HG03108 (cell line): ENCODE measurements around the gene STX8.
"Not testable (repeated sequence)": the region's sequence is repeated elsewhere in the genome, so short reads cannot be mapped to it uniquely, and the experiment has no call there.

Source experiments
- ATAC-seq: cut with Tn5 transposase; IDR thresholded peaks from one replicate; pipeline ENCODE4 v1.9.1; 2021; ENCODE audit warnings: moderate library complexity; ENCODE audit not compliant: unreplicated experiment

The STX8 gene

DNA sequence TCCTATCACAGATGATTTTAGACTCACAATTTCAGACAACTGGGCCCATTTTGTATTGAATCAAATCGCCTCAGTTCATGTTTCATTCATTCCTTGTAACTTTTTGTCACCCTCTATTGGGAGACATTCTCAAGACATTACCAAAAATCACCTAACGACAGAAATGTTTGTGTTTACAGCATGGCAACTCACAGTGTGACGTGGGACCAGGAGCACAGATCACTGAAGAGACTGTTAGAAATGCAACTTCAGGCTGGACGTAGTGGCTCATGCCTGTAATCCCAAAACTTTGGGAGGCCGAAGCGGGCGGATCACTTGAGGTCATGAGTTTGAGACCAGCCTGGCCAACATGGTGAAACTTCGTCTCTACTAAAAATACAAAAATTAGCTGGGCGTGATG is 304.7 kb downstream of the STX8 start:
- no peak for ATAC-seq

DNA sequence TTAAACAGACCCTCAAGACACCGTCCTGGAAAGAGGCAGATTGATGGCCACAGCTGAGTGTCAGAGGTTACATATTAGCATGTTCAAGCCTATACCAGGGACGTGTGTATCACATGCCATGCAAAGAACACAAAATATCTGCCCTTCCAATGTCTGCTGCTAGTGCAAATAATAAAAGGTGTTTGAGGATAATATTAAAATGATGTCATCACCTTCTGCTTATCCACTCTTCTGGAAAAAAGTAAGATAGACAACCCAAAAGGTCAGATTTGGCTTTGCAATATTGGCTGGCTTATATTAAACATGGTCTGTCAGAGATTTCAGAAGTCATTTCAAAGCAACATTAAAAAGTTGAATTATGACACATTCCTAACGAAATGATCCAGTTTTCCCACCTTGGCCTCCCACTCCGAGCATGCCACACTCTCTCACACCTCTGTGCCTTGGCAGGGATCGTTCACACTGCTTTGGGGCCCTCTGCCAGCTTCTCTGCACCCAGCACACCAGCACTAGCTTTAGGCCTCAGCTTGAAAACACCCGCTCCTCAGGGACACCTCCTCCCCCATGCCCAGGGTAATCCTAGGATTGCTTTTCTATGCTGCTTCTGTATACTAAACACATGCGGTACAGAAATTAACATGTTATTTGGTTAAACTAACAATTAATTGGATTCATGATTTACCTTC is 306.1 kb downstream of the STX8 start:
- ATAC-seq = no peak

DNA sequence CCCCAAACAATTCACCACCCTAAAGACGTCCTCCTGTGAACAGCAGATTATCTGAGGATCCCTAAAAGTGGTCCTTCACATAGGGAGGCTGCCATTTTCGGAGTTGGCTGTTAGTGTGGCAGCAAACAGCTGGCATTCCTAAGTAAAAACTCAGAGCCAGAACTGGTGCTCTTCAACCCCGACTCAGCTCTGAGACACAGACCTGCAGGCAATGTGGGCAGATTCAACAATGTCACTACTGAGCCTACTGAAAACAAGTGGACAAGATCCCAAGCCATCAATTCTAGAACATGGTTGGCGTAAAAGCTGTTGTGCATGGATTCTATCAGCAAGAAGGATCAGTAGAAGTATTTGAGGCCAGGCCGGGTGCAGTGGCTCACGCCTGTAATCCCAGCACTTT is 307.1 kb downstream of the STX8 start:
- ATAC-seq = no peak

DNA sequence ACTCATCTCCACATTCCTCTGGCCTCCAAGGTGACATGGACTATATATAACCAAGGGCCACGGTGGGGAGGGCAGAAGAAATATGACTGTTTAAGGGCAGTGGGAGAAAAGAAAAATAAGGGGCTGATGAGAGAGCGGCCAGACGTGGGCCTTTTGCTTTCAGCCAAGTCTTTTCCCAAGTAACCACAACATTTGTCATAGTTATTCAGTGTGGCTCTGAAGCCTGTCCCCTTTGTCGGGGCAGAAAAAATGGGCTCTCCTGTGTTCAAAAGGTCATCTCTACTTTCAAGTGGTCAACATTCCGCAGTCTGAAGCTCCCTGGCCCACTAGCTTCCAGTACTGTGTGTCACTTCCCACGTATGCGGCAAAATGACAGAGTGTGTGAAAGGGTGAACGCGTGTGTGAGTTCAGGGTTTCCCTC is 308.9 kb downstream of the STX8 start:
- ATAC-seq = no peak

DNA sequence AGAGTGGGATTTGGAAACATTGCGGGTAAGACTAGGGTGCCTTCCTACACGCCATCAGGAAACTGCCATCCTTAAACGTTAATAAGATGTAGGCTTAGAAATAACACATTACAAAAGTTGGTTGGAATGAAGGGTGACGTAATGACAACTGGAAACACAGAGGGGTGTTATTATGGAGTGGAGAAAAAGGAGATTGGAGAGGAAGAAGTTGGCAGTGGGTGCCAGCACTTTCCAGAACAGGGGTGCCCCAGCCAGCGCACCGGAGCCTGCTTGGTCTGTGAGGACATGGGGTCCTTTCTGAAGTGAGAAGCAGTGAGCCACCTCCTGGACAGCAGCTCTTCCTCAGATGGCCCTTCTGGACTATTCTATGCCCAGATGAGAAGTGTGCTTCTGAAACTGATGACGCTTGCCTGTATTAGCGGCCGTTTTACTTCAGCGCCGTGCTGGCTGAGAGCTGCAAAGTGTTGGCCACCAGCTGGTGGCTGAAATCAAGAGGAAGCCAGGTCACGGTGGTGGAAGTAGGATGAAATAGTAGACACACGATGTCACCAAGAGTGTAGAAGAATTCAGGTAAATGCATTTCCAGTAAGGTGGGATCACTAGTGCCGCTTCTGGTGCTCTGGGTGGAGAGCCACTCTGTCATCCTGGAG is 309.5 kb downstream of the STX8 start:
- no peak for ATAC-seq

DNA sequence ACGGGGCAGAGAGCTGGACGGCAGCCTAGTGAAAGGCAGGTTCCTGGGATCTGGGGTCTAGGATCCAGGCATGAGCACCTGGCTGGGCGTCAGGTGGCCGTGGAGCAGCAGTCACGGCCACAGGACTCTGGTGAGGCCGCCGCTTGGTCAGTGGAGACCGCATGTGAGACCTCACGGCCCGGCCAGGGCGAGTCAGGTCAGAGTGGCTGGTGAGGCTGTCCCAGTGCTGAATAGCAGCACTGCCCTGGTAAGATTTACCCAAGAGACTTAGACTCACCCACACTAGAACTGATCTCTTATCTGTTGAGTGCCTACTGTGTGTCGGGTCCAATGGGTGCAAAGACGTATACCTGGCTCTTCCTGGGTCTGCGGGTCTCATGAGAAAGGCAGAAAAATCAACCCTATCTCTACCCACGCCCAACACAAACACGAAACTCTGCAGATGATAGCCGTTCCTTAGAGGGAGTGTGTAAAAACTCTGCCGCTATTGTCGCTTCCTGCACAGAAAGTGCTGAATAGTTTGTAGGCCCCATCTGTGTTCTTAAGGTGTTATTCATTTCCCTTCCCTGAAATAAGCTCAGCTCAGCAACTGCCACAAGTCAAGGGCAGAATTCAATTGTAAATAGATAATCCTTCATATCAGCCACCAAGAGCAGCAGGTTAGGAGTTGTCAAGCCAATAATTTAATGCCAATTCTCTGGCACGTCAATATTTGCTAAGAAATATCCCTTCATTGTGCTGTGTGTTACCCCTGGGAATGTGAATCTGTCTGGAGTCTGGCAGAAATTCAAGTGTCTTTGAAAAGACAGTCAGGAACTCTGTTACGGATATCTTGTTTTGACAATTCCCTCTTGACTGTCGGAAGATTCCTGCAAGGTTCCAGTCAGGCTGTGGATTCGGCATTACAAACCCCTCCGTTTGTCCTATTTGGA is 314.3 kb downstream of the STX8 start:
- no peak for ATAC-seq

DNA sequence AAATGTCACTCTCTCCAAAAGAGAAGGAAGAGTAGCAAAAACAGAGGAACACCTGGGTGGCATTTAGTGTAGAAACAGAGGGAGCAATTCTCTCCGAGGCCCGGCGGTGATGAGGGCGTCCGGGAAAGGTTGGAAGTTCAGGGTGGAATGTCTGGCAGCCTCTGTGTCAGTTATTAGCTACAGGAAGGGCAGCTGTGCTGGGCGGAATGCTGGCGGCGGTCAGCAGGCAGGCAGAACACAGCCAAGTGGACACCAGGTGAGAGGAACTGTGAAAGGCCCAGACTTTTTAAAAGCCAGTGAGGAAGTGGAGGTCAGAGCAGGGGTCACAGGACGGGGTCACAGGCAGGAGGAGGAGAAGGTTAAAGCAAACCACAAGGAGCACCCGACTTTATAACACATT is 316.2 kb downstream of the STX8 start:
- no peak for ATAC-seq

DNA sequence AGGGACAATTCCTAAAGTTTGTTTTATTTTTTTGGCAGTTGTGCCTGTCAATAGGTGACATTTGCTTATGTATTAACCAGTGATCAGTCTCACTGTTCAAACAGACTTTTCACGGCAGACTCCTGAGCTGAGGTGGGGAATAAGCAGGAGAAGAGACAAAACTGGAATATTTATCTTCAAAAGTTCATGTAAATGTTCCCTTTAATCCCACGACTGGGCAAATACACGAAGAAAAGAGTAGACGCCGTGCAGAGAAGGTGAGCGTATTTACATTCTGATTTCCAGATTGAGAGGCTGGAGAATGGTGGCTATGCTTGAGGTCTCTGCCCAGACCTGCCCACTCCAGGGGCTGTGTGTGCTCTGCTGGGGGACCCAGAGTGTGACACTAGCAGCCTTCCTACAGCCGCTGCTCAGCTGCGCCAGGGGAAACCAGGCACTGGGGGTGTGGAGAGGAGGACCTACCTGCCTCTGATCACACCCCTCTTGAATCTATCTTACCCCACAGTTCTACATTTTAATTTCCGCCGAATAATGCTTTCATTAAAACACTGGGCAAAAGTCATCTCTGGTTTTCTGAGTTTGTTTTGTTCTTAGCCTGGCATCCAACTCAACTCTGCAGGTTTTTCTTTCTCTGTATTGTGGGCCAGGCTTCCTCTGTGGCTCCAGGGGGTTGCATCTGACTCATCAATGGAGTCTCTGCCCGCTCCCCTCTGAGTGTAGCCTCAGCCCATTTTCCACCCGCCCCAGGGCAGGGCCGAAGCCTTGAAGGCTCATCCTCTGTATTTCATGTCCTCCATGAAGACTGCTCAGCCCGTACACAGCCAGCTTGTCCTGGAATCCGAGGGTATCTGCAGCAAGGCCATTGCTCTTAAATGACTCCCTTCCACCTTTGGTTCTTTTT is 317.3 kb downstream of the STX8 start:
- ATAC-seq = no peak

DNA sequence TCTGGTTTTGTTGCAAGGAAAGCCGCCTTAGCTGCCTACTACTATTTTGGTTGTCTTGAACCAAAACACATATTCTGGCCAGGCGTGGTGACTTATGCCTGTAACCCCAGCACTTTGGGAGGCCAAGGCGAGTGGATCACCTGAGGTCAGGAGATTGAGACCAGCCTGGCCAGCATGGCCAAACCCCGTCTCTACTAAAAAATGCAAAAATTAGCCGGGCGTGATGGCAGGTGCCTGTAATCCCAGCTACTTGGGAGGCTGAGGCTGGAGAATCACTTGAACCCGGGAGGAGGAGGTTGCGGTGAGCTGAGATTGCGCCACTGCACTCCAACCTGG is 318.0 kb downstream of the STX8 start:
- ATAC-seq = not testable (repeated sequence)

DNA sequence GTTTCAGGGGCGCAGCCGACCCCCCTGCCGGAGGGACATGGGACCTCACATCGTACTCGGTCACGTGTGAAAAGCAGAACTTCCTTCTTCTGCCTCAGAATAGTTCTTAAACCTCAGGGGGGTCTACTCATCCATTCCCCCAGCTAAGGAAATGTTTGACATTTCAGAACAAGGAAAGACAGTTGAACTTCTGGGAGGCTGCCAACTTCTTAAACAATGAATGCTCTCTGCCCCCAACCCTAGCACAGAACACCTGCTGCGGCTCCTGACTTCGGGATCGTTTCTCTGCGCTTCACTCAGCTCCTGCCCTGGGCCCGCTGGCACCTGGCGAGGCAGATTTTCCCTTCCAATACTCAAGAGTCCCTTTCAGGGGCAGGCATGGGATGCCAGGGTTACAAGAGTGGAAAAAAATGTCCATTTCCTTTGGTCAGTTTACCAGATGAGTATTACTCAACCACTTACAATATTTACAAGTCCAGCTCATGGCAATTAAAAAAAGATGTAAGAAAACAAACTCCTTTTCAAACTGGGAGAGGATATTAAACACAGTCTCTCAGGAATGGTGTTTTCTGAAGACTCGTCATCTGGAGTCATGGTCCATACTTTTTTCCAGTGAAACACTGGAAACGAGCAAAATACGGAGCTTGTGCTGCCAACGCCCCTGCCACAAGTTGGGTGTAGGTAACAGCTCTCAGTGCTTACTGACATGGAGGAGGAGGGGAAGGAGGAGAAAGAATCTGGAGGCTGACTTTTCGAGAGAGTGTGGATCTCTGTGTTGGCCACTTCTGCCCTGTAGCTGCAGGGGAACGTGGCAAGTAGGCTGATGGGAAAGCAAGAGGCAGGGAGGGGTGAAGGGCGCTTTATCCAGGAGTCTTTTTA is 318.6 kb downstream of the STX8 start:
- no peak for ATAC-seq

DNA sequence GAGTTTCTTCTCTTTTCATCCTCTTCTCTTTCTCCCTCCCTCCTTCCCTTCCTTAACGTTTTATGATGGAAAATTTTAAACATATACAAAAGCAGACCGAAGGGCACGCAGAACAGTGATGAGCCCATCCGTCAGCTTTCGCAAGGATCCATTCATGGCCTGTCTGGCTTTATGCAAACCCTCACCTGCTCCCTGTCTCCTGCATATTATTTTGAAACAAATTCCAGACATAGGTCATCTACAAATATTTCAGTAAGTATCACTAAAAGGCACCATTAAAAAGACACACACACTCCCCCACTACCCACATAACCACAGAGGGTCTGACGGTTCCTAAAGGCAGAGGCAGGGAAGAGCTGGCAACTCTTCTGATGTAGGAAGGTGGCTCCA is 319.3 kb downstream of the STX8 start:
- no peak for ATAC-seq

DNA sequence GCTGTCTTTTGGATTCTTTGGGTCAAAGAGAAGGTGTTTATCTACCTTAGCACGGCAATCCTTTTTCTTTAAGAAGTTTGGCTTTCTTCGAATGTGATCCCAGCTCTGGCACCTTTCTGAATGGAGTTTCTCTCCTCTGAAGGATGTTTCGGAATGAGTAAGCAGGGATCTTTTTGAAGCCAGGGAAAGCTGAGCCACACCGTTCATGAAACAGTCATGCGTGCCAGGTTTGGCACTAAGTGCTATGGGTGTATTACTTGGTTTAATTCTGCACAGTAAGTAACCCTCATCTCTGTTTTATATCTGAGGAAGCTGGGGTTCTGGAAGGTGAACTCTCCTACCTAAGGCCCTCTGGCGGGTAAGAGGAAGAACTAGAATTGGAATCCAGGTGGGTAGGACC is 319.8 kb downstream of the STX8 start:
- no peak for ATAC-seq

DNA sequence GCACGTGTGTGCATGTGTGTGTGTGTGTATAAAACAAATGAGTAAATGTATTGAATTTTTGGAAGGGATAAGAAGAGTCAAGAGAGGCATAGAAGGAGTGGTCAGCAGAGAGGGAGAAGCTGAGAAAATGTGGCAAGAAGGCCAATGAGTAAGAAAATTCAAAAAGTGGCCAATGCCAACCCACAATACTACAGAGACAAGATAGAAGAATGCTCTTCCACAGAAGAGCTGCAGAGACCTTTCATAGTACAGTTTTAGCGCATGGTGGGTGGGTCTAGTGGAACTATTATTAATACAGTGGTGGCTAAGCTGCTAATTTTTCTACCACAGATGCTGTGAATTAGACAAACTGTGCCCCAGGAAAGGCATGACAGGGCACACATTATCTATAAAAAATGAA is 320.8 kb downstream of the STX8 start:
- no peak for ATAC-seq

DNA sequence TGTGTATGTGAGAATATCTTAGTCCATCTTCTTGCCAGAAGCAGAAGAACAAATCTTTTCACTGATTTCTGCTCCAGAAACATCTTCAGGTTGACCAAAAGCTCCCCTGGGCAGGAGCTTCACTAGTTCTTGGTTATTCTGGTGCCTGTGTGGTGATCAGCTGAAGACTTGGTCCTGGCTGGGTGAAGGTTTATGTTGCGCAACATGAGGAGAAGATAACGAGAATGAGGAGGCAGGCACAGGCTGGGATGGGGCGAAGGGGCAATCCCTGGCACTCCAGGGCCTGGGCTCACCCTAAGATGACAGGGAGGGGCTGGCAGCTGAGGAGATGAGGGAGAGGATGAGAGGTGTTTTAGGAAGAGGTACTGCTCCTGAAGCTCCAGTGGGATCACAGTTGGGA is 322.3 kb downstream of the STX8 start:
- ATAC-seq = no peak

DNA sequence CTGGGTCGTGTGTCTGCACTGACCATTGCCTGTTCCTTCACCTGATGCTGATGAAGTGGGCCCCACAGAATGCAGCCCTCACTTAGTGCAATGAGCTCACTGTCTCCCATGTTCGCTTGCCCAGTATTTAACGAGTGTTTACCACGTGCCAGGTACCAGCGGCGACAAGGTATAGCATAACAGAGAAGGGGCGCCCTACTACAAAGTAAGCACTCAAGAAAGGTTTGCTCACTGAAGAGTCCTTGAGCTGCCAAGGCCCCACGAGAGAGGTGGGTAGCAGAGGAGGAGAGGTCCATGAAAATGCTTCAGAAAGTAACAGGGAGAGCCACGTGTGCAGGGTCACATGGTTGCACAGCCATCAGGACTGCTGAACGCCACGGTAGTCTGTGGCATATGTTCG is 324.3 kb downstream of the STX8 start:
- no peak for ATAC-seq

DNA sequence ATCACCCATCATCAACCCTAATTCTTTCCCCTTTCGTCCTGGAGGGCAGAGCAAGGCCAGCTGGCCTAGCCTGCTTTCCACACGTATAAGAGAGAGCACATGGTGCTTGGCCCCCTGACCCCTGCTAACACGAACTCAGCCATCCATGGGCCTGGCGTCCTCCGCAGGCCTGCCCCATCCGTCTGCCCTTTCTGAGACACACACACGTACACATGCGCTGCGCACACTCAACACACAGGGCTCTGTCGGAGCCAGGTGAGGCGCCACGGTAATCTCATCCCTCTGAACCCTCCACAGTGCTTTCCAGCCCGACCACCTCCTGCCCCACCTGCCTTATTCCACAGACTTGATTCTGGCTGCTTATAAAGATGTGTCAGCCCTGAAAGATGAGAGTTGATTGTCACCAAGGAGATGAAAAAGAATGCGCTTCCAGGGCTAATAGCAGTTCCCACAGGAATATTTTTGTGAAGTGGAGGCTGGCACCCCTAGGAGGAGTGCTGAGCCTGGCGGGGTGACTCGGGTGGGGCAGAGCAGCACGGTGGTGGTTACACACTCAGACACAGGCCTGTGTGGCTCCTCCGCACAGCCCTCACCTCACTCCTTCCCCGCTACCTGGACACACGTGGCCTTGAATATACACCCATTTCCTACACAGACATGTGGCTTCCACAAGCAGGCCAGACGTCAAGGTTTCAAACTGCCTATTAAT is 326.2 kb downstream of the STX8 start:
- ATAC-seq = no peak

DNA sequence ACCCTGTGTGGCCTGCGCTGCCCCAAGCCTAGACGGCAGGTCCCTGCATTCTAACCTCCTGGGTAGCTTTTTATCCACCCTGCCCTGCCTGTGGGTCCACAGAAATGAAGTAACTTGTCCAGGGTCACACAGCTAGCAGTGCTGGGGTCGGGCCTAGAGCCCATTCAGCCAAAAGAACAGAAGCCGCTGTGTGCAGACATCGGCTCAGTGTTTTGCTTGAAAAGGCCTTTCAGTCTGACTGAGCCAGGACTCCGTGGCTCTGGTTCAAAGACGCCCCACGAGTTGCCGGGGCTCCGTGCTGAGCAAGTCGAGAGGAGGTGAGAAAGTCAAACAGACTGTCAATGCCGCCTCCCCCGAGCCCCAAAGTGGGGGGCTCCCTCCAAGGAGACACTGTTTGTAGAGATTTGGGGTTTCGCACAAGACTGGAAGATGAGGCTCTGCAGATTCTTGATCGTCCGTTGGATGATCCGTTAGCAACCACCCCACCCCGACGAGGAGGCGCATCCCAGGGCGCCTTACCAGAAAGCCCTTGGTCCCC is 328.1 kb downstream of the STX8 start:
- ATAC-seq = no peak

DNA sequence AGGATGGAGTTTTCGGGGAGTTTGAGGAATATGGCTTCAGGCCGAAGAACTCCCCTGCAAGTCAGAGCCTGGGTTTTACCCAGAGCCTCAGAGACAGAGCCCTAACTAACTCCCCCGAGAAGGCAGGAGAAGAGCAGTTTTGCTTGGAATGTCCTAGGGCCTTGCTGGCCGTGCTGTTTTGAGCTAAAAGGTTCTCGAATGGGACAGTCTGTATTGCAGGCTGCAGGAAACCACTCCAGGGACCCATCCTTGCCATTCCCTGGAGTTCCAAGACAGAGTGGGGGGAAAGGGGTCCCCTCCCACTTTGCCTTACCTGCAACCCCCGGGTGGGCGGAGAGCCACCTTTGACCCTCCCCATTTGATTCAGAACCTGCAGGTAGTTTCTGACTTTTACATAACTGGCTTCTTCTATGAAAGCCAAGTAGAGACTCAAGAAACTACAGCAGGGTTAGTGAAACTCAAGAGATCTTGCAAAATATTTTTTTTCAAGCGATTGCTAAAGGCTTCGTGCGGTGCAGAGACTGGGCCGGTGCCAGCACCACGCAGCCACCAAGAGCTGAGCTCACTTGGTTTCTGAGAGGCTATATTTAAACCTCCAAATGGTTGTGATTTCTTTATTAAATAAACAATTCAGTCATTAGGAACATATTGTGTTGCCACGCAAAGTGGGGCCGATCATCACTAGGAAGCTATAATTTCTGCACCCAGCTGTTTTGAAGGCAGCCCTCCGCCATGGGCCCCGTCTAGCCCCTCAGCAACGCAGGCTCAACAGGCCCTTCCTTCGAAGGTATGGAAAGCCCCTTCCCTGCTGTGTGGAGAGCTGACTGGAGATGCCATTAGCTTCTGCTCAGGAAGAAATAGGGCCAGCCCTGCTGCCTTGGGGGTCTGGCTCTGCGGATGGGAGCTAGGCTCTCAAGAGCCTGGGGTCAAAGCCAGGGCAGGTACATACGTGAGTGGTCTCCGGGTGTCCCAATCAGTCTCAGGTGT is 331.3 kb downstream of the STX8 start:
- ATAC-seq = no peak
